C4-2B (cell line): ENCODE data around the gene SCN1B.

Experiments
- CTCF ChIP-seq: fragments of 450-650 bp; conservative IDR thresholded peaks from 2 replicates; pipeline ENCODE4 v1.5.1; 2017; ENCODE audit warnings: mild to moderate bottlenecking
- ZFX ChIP-seq: fragments of 450-650 bp; IDR thresholded peaks from 2 replicates; pipeline ENCODE4 v1.6.1; 2017

GRCh38 chr19:35011091-35011689 lies 19.1 kb upstream of the SCN1B start:
- TF ChIP-seq CTCF, result no peak
- TF ChIP-seq ZFX, result no peak
